ENCODE data around the gene VPS13D. TPM values are rescaled to one million over a fixed set of nuclear protein-coding genes. Genes with fewer than 3 reads are reported as not detected.
A peak's percentile ranks its signal among the peaks of the same experiment; 100 is the strongest.

VPS13D gene
- total and polyA plus RNA-seq, 10 of the 15 experiments (the other 5 are each of a cell fraction or from before 2014, with no cell fraction given): 1.4 to 16.9 (median 8.5) TPM

DNA sequence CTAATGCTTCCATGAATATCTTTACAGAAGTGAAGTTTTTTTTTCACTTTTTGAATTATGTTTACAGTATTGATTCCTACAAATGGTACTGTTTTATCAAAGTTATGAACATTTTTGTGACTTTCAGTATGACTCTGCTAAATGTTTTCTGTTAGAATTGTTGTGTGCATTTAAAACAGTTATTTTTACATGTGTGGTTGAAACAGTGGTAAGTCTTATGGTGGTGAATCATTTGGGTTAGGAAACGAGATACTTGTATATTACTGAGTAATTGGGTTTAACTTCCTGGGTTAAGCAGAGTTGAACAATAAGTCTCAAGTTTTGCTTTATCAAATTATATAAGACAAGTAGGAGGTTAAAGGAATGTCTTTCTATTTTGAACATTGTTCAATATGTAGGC, 66.8 kb downstream of the VPS13D start (continued):
- TF ChIP-seq, protein P1, sequence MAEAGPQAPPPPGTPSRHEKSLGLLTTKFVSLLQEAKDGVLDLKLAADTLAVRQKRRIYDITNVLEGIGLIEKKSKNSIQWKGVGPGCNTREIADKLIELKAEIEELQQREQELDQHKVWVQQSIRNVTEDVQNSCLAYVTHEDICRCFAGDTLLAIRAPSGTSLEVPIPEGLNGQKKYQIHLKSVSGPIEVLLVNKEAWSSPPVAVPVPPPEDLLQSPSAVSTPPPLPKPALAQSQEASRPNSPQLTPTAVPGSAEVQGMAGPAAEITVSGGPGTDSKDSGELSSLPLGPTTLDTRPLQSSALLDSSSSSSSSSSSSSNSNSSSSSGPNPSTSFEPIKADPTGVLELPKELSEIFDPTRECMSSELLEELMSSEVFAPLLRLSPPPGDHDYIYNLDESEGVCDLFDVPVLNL (IDR thresholded peaks at IDR 0.05; ENCODE audit: low read depth, low read length): no peak
- no peak for TF ChIP-seq MXI1 (IDR thresholded peaks at IDR 0.05; ENCODE audit: low read depth, low read length)
- TF ChIP-seq HCFC1 (IDR thresholded peaks at IDR 0.05; ENCODE audit: low read length): no peak
- peak in 1 of 2 experiments; percentile 78; a peak in 1 of 4 replicates for TF ChIP-seq ETV6 (conservative IDR thresholded peaks at IDR 0.05 in 1 of 2, IDR thresholded peaks at IDR 0.05 in 1 of 2; ENCODE audit: borderline replicate concordance in 1 of 2, low read depth in 1 of 2)
- TF ChIP-seq STAT3 (IDR thresholded peaks at IDR 0.05; ENCODE audit: low read depth, low read length): no peak
- TF ChIP-seq MTA3 (IDR thresholded peaks at IDR 0.05; ENCODE audit: borderline replicate concordance, low read length): peak; percentile 85
- no peak for TF ChIP-seq NR2C2 (IDR thresholded peaks at IDR 0.05; ENCODE audit: borderline replicate concordance, control insufficient read depth, insufficient read length, low read depth)
- TF ChIP-seq, protein P2, sequence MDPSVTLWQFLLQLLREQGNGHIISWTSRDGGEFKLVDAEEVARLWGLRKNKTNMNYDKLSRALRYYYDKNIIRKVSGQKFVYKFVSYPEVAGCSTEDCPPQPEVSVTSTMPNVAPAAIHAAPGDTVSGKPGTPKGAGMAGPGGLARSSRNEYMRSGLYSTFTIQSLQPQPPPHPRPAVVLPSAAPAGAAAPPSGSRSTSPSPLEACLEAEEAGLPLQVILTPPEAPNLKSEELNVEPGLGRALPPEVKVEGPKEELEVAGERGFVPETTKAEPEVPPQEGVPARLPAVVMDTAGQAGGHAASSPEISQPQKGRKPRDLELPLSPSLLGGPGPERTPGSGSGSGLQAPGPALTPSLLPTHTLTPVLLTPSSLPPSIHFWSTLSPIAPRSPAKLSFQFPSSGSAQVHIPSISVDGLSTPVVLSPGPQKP (IDR thresholded peaks at IDR 0.05; ENCODE audit: low read depth, low read length): no peak
- peak; percentile 96 for TF ChIP-seq RUNX3 (IDR thresholded peaks at IDR 0.05; ENCODE audit: low read length)
- peak; percentile 68; the same call in 1 of the 2 replicates for TF ChIP-seq CBFB (IDR thresholded peaks at IDR 0.05; ENCODE audit: low read depth)
- no peak for TF ChIP-seq YY1 (IDR thresholded peaks at IDR 0.05; ENCODE audit: low read depth, low read length)
- 0 out of 2 replicates have a peak, but pooled peaks have one; percentile 42 for TF ChIP-seq GABPA (IDR thresholded peaks at IDR 0.05; ENCODE audit: low read depth)
- no peak for TF ChIP-seq TBL1XR1 (IDR thresholded peaks at IDR 0.05; ENCODE audit: low read depth, low read length)
- TF ChIP-seq, protein P3, sequence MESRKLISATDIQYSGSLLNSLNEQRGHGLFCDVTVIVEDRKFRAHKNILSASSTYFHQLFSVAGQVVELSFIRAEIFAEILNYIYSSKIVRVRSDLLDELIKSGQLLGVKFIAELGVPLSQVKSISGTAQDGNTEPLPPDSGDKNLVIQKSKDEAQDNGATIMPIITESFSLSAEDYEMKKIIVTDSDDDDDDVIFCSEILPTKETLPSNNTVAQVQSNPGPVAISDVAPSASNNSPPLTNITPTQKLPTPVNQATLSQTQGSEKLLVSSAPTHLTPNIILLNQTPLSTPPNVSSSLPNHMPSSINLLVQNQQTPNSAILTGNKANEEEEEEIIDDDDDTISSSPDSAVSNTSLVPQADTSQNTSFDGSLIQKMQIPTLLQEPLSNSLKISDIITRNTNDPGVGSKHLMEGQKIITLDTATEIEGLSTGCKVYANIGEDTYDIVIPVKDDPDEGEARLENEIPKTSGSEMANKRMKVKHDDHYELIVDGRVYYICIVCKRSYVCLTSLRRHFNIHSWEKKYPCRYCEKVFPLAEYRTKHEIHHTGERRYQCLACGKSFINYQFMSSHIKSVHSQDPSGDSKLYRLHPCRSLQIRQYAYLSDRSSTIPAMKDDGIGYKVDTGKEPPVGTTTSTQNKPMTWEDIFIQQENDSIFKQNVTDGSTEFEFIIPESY (IDR thresholded peaks at IDR 0.05): no peak
- TF ChIP-seq RCOR1 (conservative IDR thresholded peaks at IDR 0.05; ENCODE audit: low read depth, low read length): no peak
- no peak for TF ChIP-seq SMAD1 (IDR thresholded peaks at IDR 0.05; ENCODE audit: low read depth, partially characterized antibody)
- TF ChIP-seq, protein P4, sequence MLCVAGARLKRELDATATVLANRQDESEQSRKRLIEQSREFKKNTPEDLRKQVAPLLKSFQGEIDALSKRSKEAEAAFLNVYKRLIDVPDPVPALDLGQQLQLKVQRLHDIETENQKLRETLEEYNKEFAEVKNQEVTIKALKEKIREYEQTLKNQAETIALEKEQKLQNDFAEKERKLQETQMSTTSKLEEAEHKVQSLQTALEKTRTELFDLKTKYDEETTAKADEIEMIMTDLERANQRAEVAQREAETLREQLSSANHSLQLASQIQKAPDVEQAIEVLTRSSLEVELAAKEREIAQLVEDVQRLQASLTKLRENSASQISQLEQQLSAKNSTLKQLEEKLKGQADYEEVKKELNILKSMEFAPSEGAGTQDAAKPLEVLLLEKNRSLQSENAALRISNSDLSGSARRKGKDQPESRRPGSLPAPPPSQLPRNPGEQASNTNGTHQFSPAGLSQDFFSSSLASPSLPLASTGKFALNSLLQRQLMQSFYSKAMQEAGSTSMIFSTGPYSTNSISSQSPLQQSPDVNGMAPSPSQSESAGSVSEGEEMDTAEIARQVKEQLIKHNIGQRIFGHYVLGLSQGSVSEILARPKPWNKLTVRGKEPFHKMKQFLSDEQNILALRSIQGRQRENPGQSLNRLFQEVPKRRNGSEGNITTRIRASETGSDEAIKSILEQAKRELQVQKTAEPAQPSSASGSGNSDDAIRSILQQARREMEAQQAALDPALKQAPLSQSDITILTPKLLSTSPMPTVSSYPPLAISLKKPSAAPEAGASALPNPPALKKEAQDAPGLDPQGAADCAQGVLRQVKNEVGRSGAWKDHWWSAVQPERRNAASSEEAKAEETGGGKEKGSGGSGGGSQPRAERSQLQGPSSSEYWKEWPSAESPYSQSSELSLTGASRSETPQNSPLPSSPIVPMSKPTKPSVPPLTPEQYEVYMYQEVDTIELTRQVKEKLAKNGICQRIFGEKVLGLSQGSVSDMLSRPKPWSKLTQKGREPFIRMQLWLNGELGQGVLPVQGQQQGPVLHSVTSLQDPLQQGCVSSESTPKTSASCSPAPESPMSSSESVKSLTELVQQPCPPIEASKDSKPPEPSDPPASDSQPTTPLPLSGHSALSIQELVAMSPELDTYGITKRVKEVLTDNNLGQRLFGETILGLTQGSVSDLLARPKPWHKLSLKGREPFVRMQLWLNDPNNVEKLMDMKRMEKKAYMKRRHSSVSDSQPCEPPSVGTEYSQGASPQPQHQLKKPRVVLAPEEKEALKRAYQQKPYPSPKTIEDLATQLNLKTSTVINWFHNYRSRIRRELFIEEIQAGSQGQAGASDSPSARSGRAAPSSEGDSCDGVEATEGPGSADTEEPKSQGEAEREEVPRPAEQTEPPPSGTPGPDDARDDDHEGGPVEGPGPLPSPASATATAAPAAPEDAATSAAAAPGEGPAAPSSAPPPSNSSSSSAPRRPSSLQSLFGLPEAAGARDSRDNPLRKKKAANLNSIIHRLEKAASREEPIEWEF (IDR thresholded peaks at IDR 0.05; ENCODE audit: insufficient replicate concordance, low read depth, low read length): peak; percentile 77
- no peak for TF ChIP-seq DPF2 (IDR thresholded peaks at IDR 0.05)
- TF ChIP-seq, protein P5, sequence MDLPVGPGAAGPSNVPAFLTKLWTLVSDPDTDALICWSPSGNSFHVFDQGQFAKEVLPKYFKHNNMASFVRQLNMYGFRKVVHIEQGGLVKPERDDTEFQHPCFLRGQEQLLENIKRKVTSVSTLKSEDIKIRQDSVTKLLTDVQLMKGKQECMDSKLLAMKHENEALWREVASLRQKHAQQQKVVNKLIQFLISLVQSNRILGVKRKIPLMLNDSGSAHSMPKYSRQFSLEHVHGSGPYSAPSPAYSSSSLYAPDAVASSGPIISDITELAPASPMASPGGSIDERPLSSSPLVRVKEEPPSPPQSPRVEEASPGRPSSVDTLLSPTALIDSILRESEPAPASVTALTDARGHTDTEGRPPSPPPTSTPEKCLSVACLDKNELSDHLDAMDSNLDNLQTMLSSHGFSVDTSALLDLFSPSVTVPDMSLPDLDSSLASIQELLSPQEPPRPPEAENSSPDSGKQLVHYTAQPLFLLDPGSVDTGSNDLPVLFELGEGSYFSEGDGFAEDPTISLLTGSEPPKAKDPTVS (IDR thresholded peaks at IDR 0.05; ENCODE audit: low read depth, low read length): no peak
- no peak for TF ChIP-seq ZNF217 (IDR thresholded peaks at IDR 0.05)
- TF ChIP-seq EGR1 (IDR thresholded peaks at IDR 0.05; ENCODE audit: borderline replicate concordance in 1 of 2, low read depth in 2 of 2, low read length in 2 of 2): no peak
